Measurements from ENCODE around the gene BATF3. TPM values are rescaled to one million over a fixed set of nuclear protein-coding genes. Genes with fewer than 3 reads are reported as not detected.

BATF3 gene
- total and polyA plus RNA-seq, 2 of the 4 experiments (the other 2 are of a cell fraction): 1.6 to 3.9 TPM

DNA sequence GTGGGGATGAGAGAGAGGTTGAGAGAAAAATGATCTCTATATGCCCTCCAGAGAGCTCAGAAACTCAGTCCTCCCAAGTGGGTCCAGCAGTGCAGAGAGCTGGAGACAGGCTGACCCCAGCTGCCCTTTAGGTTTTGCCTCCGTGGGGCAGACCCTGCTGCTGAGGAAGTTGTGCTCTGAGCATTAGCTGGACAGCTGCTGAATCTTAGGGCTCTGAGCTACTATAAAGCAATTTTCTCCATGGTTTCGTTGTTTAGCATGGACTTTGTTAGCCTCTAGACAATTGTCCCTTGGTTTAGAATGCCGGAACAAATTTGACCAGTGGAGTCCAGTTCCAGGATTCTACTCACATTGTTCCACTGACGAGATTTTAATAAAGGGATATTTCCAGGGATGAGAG lies 22.1 kb downstream of the BATF3 start:
- Histone ChIP-seq H3K4me2 (ENCODE audit: low read depth, low read length) (no peak overlapping the region), H3K27me3 (ENCODE audit: control insufficient read depth, insufficient read depth, low read length) (peaks cover 2% of the 10 kb centered on the region; the same call in 1 of the 2 replicates), H3K4ac (ENCODE audit: low read depth, low read length) (no peak overlapping the region), H2BK120ac (ENCODE audit: low read depth, low read length) (no peak overlapping the region), H3K18ac (ENCODE audit: low read depth, low read length) (no peak overlapping the region), H3K9ac (ENCODE audit: low read depth, low read length) (no peak overlapping the region), H3K9me3 (ENCODE audit: control insufficient read depth, insufficient read depth, low read length) (no peaks in the 10 kb centered on the region), H2BK5ac (ENCODE audit: low read depth, low read length, poor library complexity, severe bottlenecking) (no peak overlapping the region), H3K4me3 (ENCODE audit: insufficient read depth, low read depth, low read length) (no peak overlapping the region), H4K91ac (ENCODE audit: insufficient read depth, low read depth, low read length) (no peak overlapping the region), H3K14ac (replicated peaks; ENCODE audit: low read depth, low read length) (no peak overlapping the region), H3K9me1 (ENCODE audit: insufficient read depth, low read length) (no peaks in the 10 kb centered on the region), H3K56ac (ENCODE audit: extremely low read depth, insufficient read depth, low read length) (no peak overlapping the region), H2AK9ac (replicated peaks; ENCODE audit: low read depth, low read length, poor library complexity) (no peak overlapping the region), H2AFZ (replicated peaks; ENCODE audit: low read length, poor library complexity) (no peak overlapping the region), H3K36me3 (ENCODE audit: control insufficient read depth, insufficient read depth, low read length) (no peaks in the 10 kb centered on the region), H4K20me1 (ENCODE audit: insufficient read depth, low read length) (no peaks in the 10 kb centered on the region), H3K4me1 (ENCODE audit: control insufficient read depth, insufficient read depth, low read length) (no peaks in the 10 kb centered on the region), H4K8ac (ENCODE audit: low read depth in 2 of 2, low read length in 2 of 2) (no peak overlapping the region), H2BK20ac (ENCODE audit: low read depth, low read length) (no peak overlapping the region), H2AK5ac (ENCODE audit: low read depth, low read length) (no peak overlapping the region), H3K23ac (ENCODE audit: low read depth, low read length) (no peak overlapping the region), H2BK15ac (ENCODE audit: low read depth, low read length) (no peak overlapping the region), H3K79me1 (ENCODE audit: low read depth in 1 of 2, low read length in 2 of 2) (no peaks in the 10 kb centered on the region), H4K5ac (ENCODE audit: low read depth, low read length) (no peak overlapping the region), H3K27ac (ENCODE audit: insufficient read depth, low read length) (no peak overlapping the region)
- in situ Hi-C loops (cut with MboI; ENCODE audit: low sequenced_read_pairs): no loop called here
- ChIA-PET CTCF (interaction anchor here (1.3 kb wide), 1 partner anchor 13 kb away, joined by 4 read pairs; no protein-coding TSS in a partner anchor), POLR2A (ENCODE audit: unreplicated experiment) (no interaction called here)
- no peak for TF ChIP-seq MXI1 (IDR thresholded peaks at IDR 0.05; ENCODE audit: borderline replicate concordance, low read depth, low read length)
- TF ChIP-seq CEBPB (IDR thresholded peaks at IDR 0.05; ENCODE audit: low read depth, low read length): no peak
- TF ChIP-seq, protein P1, sequence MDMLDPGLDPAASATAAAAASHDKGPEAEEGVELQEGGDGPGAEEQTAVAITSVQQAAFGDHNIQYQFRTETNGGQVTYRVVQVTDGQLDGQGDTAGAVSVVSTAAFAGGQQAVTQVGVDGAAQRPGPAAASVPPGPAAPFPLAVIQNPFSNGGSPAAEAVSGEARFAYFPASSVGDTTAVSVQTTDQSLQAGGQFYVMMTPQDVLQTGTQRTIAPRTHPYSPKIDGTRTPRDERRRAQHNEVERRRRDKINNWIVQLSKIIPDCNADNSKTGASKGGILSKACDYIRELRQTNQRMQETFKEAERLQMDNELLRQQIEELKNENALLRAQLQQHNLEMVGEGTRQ (IDR thresholded peaks at IDR 0.05; ENCODE audit: low read depth, low read length): no peak
- TF ChIP-seq MAFK (IDR thresholded peaks at IDR 0.05; ENCODE audit: low read depth, low read length): no peak
- TF ChIP-seq RAD21 (IDR thresholded peaks at IDR 0.05; ENCODE audit: low read length): no peak
- TF ChIP-seq NFE2L2 (IDR thresholded peaks at IDR 0.05; ENCODE audit: low read depth, low read length): no peak
- TF ChIP-seq FOS (IDR thresholded peaks at IDR 0.05; ENCODE audit: low read depth, low read length): no peak
- TF ChIP-seq RCOR1 (IDR thresholded peaks at IDR 0.05; ENCODE audit: insufficient replicate concordance, low read length): no peak
- TF ChIP-seq POLR2A (IDR thresholded peaks at IDR 0.05; ENCODE audit: low read depth, low read length): no peak
- TF ChIP-seq MAZ (IDR thresholded peaks at IDR 0.05; ENCODE audit: borderline replicate concordance, low read depth, low read length): no peak
- no peak for TF ChIP-seq SMC3 (IDR thresholded peaks at IDR 0.05; ENCODE audit: low read depth, low read length)
- TF ChIP-seq CHD1 (IDR thresholded peaks at IDR 0.05; ENCODE audit: low read depth, low read length): no peak
- no peak for TF ChIP-seq BHLHE40 (IDR thresholded peaks at IDR 0.05; ENCODE audit: low read depth, low read length)
- TF ChIP-seq, protein P2, sequence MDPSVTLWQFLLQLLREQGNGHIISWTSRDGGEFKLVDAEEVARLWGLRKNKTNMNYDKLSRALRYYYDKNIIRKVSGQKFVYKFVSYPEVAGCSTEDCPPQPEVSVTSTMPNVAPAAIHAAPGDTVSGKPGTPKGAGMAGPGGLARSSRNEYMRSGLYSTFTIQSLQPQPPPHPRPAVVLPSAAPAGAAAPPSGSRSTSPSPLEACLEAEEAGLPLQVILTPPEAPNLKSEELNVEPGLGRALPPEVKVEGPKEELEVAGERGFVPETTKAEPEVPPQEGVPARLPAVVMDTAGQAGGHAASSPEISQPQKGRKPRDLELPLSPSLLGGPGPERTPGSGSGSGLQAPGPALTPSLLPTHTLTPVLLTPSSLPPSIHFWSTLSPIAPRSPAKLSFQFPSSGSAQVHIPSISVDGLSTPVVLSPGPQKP (IDR thresholded peaks at IDR 0.05; ENCODE audit: borderline replicate concordance, low read depth, low read length): no peak
- TF ChIP-seq, protein P3, sequence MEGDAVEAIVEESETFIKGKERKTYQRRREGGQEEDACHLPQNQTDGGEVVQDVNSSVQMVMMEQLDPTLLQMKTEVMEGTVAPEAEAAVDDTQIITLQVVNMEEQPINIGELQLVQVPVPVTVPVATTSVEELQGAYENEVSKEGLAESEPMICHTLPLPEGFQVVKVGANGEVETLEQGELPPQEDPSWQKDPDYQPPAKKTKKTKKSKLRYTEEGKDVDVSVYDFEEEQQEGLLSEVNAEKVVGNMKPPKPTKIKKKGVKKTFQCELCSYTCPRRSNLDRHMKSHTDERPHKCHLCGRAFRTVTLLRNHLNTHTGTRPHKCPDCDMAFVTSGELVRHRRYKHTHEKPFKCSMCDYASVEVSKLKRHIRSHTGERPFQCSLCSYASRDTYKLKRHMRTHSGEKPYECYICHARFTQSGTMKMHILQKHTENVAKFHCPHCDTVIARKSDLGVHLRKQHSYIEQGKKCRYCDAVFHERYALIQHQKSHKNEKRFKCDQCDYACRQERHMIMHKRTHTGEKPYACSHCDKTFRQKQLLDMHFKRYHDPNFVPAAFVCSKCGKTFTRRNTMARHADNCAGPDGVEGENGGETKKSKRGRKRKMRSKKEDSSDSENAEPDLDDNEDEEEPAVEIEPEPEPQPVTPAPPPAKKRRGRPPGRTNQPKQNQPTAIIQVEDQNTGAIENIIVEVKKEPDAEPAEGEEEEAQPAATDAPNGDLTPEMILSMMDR (conservative IDR thresholded peaks at IDR 0.05; ENCODE audit: low read depth, low read length): no peak
- TF ChIP-seq RFX5 (IDR thresholded peaks at IDR 0.05; ENCODE audit: low read depth, low read length): no peak
- DNase-seq (no peak), ATAC-seq (ENCODE audit: low read depth) (no peak)
- no TSS peak for BruUV-seq (replicated peaks)
- WGBS, 2 experiments (ENCODE audit: extremely low coverage in 2 of 2, insufficient read length in 1 of 2): 40% methylated on average over 1 of the region's 4 CpGs; no CpG with 5 or more reads in 1 of the 2 experiments
- dilution Hi-C loops (cut with HindIII; ENCODE audit: low sequenced_read_pairs, unreplicated experiment): no loop called here
- intact Hi-C loops (cut with micrococcal nuclease): no loop called here

All from IMR-90 (cell line).